ENCODE results near the gene LGALS3BP. TPM values are rescaled to one million over a fixed set of nuclear protein-coding genes. Genes with fewer than 3 reads are reported as not detected.
"Not testable (repeated sequence)": the region's sequence is repeated elsewhere in the genome, so short reads cannot be mapped to it uniquely, and the experiment has no call there.

LGALS3BP gene
- total RNA-seq, 3 donors from 2014 or later: 14.5 to 32.1 (median 29.9) TPM

GRCh38 chr17:78956254-78956653, 23.5 kb downstream of the LGALS3BP start:
- no peaks in the 10 kb centered on the region for H3K4me1 Mint-ChIP-seq (ENCODE audit: low read depth)
- peaks cover 9% of the 10 kb centered on the region for H3K27me3 Mint-ChIP-seq (ENCODE audit: low read depth)
- H3K9me3 Mint-ChIP-seq: peaks cover 2% of the 10 kb centered on the region
- H3K4me3 Mint-ChIP-seq: no peak overlapping the region
- H3K36me3 Mint-ChIP-seq (ENCODE audit: insufficient read depth): no peaks in the 10 kb centered on the region
- no peak for ATAC-seq
- DNase-seq: no peak

GRCh38 chr17:78954684-78955083, 25.0 kb downstream of the LGALS3BP start:
- DNase-seq (no peak), ATAC-seq (no peak)
- H3K36me3 Mint-ChIP-seq (ENCODE audit: insufficient read depth): no peaks in the 10 kb centered on the region
- H3K9me3 Mint-ChIP-seq: peaks cover 17% of the 10 kb centered on the region
- H3K4me1 Mint-ChIP-seq (ENCODE audit: low read depth): no peaks in the 10 kb centered on the region
- peaks cover 9% of the 10 kb centered on the region for H3K27me3 Mint-ChIP-seq (ENCODE audit: low read depth)
- H3K4me3 Mint-ChIP-seq: no peak overlapping the region

- H3K4me3 Mint-ChIP-seq: no peak overlapping the region
- H3K27me3 Mint-ChIP-seq (ENCODE audit: low read depth): peaks cover 9% of the 10 kb centered on the region
- H3K4me1 Mint-ChIP-seq (ENCODE audit: low read depth): no peaks in the 10 kb centered on the region
- ATAC-seq (no peak), DNase-seq (no peak)
- peaks cover 17% of the 10 kb centered on the region for H3K9me3 Mint-ChIP-seq
- no peaks in the 10 kb centered on the region for H3K36me3 Mint-ChIP-seq (ENCODE audit: insufficient read depth)
These were observed 26.1 kb downstream of the LGALS3BP start for GRCh38 chr17:78953356-78954350.

- H3K9me3 Mint-ChIP-seq: peaks cover 17% of the 10 kb centered on the region
- no peaks in the 10 kb centered on the region for H3K4me1 Mint-ChIP-seq (ENCODE audit: low read depth)
- DNase-seq: no peak
- H3K36me3 Mint-ChIP-seq (ENCODE audit: insufficient read depth): no peaks in the 10 kb centered on the region
- peaks cover 9% of the 10 kb centered on the region for H3K27me3 Mint-ChIP-seq (ENCODE audit: low read depth)
- H3K4me3 Mint-ChIP-seq: no peak overlapping the region
- no peak for ATAC-seq
These were observed 27.0 kb downstream of the LGALS3BP start for GRCh38 chr17:78952706-78953105.

- no peak overlapping the region for H3K4me3 Mint-ChIP-seq
- DNase-seq: no peak
- ATAC-seq: no peak
- peaks cover 9% of the 10 kb centered on the region for H3K27me3 Mint-ChIP-seq (ENCODE audit: low read depth)
- peaks cover 17% of the 10 kb centered on the region for H3K9me3 Mint-ChIP-seq
- H3K4me1 Mint-ChIP-seq (ENCODE audit: low read depth): no peaks in the 10 kb centered on the region
- H3K36me3 Mint-ChIP-seq (ENCODE audit: insufficient read depth): no peaks in the 10 kb centered on the region
These were observed 27.7 kb downstream of the LGALS3BP start for GRCh38 chr17:78951967-78952551.

GRCh38 chr17:78950870-78951269, 28.9 kb downstream of the LGALS3BP start:
- no peak overlapping the region for H3K4me3 Mint-ChIP-seq
- H3K27me3 Mint-ChIP-seq (ENCODE audit: low read depth): peaks cover 7% of the 10 kb centered on the region
- no peaks in the 10 kb centered on the region for H3K4me1 Mint-ChIP-seq (ENCODE audit: low read depth)
- no peaks in the 10 kb centered on the region for H3K36me3 Mint-ChIP-seq (ENCODE audit: insufficient read depth)
- DNase-seq (no peak), ATAC-seq (no peak)
- peaks cover 17% of the 10 kb centered on the region for H3K9me3 Mint-ChIP-seq

- Mint-ChIP-seq H3K4me3 (no peak overlapping the region), H3K36me3 (ENCODE audit: insufficient read depth) (no peaks in the 10 kb centered on the region), H3K9me3 (peaks cover 17% of the 10 kb centered on the region), H3K4me1 (ENCODE audit: low read depth) (no peaks in the 10 kb centered on the region), H3K27me3 (ENCODE audit: low read depth) (peaks cover 12% of the 10 kb centered on the region)
- ATAC-seq (no peak), DNase-seq (no peak)
These were observed 32.2 kb downstream of the LGALS3BP start for GRCh38 chr17:78947235-78948149.

GRCh38 chr17:78946631-78947030, 33.1 kb downstream of the LGALS3BP start:
- Mint-ChIP-seq H3K4me3 (no peak overlapping the region), H3K9me3 (peaks cover 17% of the 10 kb centered on the region), H3K36me3 (ENCODE audit: insufficient read depth) (no peaks in the 10 kb centered on the region), H3K4me1 (ENCODE audit: low read depth) (no peaks in the 10 kb centered on the region), H3K27me3 (ENCODE audit: low read depth) (peaks cover 9% of the 10 kb centered on the region)
- DNase-seq (no peak), ATAC-seq (no peak)

GRCh38 chr17:78946131-78946530, 33.6 kb downstream of the LGALS3BP start:
- DNase-seq (no peak), ATAC-seq (no peak)
- no peak overlapping the region for H3K4me3 Mint-ChIP-seq

GRCh38 chr17:78945455-78945854, 34.3 kb downstream of the LGALS3BP start:
- H3K27me3 Mint-ChIP-seq (ENCODE audit: low read depth); DNase-seq; ATAC-seq; H3K36me3 Mint-ChIP-seq (ENCODE audit: insufficient read depth); H3K4me3 Mint-ChIP-seq; H3K9me3 Mint-ChIP-seq; H3K4me1 Mint-ChIP-seq (ENCODE audit: low read depth): not testable (repeated sequence)

More at GRCh38 chr17:78946131-78946530, 33.6 kb downstream of the LGALS3BP start:
- Mint-ChIP-seq H3K27me3 (ENCODE audit: low read depth) (peaks cover 9% of the 10 kb centered on the region), H3K36me3 (ENCODE audit: insufficient read depth) (no peaks in the 10 kb centered on the region), H3K9me3 (peaks cover 14% of the 10 kb centered on the region), H3K4me1 (ENCODE audit: low read depth) (no peaks in the 10 kb centered on the region)

GRCh38 chr17:78944956-78945355, 34.8 kb downstream of the LGALS3BP start:
- peaks cover 9% of the 10 kb centered on the region for H3K27me3 Mint-ChIP-seq (ENCODE audit: low read depth)
- no peaks in the 10 kb centered on the region for H3K4me1 Mint-ChIP-seq (ENCODE audit: low read depth)
- no peaks in the 10 kb centered on the region for H3K36me3 Mint-ChIP-seq (ENCODE audit: insufficient read depth)
- ATAC-seq (no peak), DNase-seq (no peak)
- no peak overlapping the region for H3K4me3 Mint-ChIP-seq
- peaks cover 2% of the 10 kb centered on the region for H3K9me3 Mint-ChIP-seq

GRCh38 chr17:78944026-78944425, 35.7 kb downstream of the LGALS3BP start:
- DNase-seq (no peak), ATAC-seq (no peak)
- Mint-ChIP-seq H3K4me1 (ENCODE audit: low read depth) (no peaks in the 10 kb centered on the region), H3K27me3 (ENCODE audit: low read depth) (peaks cover 9% of the 10 kb centered on the region), H3K36me3 (ENCODE audit: insufficient read depth) (no peaks in the 10 kb centered on the region), H3K4me3 (no peak overlapping the region), H3K9me3 (no peaks in the 10 kb centered on the region)

GRCh38 chr17:78940708-78941107, 39.0 kb downstream of the LGALS3BP start:
- H3K36me3 Mint-ChIP-seq (ENCODE audit: insufficient read depth): no peaks in the 10 kb centered on the region

GRCh38 chr17:78940258-78940657, 39.5 kb downstream of the LGALS3BP start:
- Mint-ChIP-seq H3K4me3 (no peak overlapping the region), H3K36me3 (ENCODE audit: insufficient read depth) (no peaks in the 10 kb centered on the region), H3K27me3 (ENCODE audit: low read depth) (peaks cover 9% of the 10 kb centered on the region), H3K9me3 (no peaks in the 10 kb centered on the region), H3K4me1 (ENCODE audit: low read depth) (no peaks in the 10 kb centered on the region)
- ATAC-seq: no peak
- DNase-seq: no peak

More at GRCh38 chr17:78940708-78941107, 39.0 kb downstream of the LGALS3BP start:
- no peaks in the 10 kb centered on the region for H3K9me3 Mint-ChIP-seq
- H3K4me3 Mint-ChIP-seq: no peak overlapping the region
- no peaks in the 10 kb centered on the region for H3K4me1 Mint-ChIP-seq (ENCODE audit: low read depth)
- no peak for ATAC-seq
- peaks cover 9% of the 10 kb centered on the region for H3K27me3 Mint-ChIP-seq (ENCODE audit: low read depth)
- no peak for DNase-seq
